SK-N-SH (cell line): ENCODE results near the gene SH3BGR. TPM values are rescaled to one million over a fixed set of nuclear protein-coding genes. Genes with fewer than 3 reads are reported as not detected.

Experiments used
- CTCF ChIA-PET: fragments of 300-600, 350-600 bp; formaldehyde crosslinking; extraction: SDS; loops from one replicate; lab custom pipeline; 2021; lab: Yijun Ruan, JAX
- POLR2A ChIA-PET: fragments of 350-600 bp; sonication (Branson Sonifier 250); formaldehyde crosslinking; extraction: SDS; loops from one replicate; lab custom pipeline; 2020; ENCODE audit warnings: antibody characterized with exemption, inconsistent platforms; lab: Yijun Ruan, JAX
- DNase-seq: peaks from one replicate; pipeline ENCODE4 v3.0.0; 2012
- H2AFZ ChIP-seq: fragments of 200-600 bp; sonication (generic); 2 replicates; pipeline ENCODE4 v1.8.1; 2016; ENCODE audit warnings: antibody characterized with exemption, mild to moderate bottlenecking, low read depth
- H3F3A ChIP-seq: fragments of 200-600 bp; sonication (generic); replicated peaks from 2 replicates; pipeline ENCODE3; 2016; ENCODE audit warnings: antibody characterized with exemption, mild to moderate bottlenecking; ENCODE audit not compliant: insufficient read depth
- H3K27ac ChIP-seq, 2 experiments: fragments of 200-500 bp in 1 of 2; fragments of 200-600 bp in 1 of 2; sonication (Bioruptor generic) in 1 of 2; sonication (generic), shearing (Covaris generic) in 1 of 2; 2 replicates each; pipeline versions ENCODE4 v1.5.1 to v1.6.1; 2014 to 2016; ENCODE audit warnings: low read depth in 2 of 2, inconsistent platforms in 1 of 2, low read length in 1 of 2, mild to moderate bottlenecking in 1 of 2, mixed read lengths in 1 of 2
- H3K27me3 ChIP-seq: fragments of 200-600 bp; sonication (generic), shearing (Covaris generic); 2 replicates; pipeline ENCODE4 v1.6.1; 2016; ENCODE audit warnings: mixed run types; ENCODE audit not compliant: insufficient read depth
- H3K36me3 ChIP-seq, 2 experiments: fragments of 200-500 bp in 1 of 2; fragments of 200-600 bp in 1 of 2; sonication (Bioruptor generic) in 1 of 2; sonication (generic) in 1 of 2; replicated peaks in 1 of 2; 2 replicates each; pipeline versions ENCODE3 to v1.5.1; 2014 to 2016; ENCODE audit warnings: low read length in 1 of 2, mild to moderate bottlenecking in 1 of 2; ENCODE audit not compliant: insufficient read depth in 2 of 2, control insufficient read depth in 1 of 2
- H3K4me1 ChIP-seq, 2 experiments: fragments of 200-500 bp in 1 of 2; fragments of 200-600 bp in 1 of 2; sonication (Bioruptor generic) in 1 of 2; sonication (generic), shearing (Covaris generic) in 1 of 2; 2 replicates each; pipeline versions ENCODE4 v1.5.1 to v1.6.1; 2014 to 2016; ENCODE audit warnings: low read depth in 1 of 2, low read length in 1 of 2, mixed run types in 1 of 2; ENCODE audit not compliant: insufficient read depth in 2 of 2, control insufficient read depth in 1 of 2
- H3K4me2 ChIP-seq: fragments of 200-600 bp; sonication (generic), shearing (Covaris generic); 2 replicates; pipeline ENCODE4 v1.6.1; 2017; ENCODE audit warnings: mixed run types
- H3K4me3 ChIP-seq, 2 experiments: fragments of 200-500 bp in 1 of 2; fragments of 200-600 bp in 1 of 2; sonication (Bioruptor generic) in 1 of 2; sonication (generic), shearing (Covaris generic) in 1 of 2; 2 replicates each; pipeline versions ENCODE4 v1.5.1 to v1.8.1; 2014 to 2016; ENCODE audit warnings: low read depth in 2 of 2, inconsistent platforms in 1 of 2, low read length in 1 of 2, mild to moderate bottlenecking in 1 of 2, mixed read lengths in 1 of 2, moderate library complexity in 1 of 2
- H3K79me2 ChIP-seq: fragments of 200-600 bp; sonication (generic); 2 replicates; pipeline ENCODE4 v1.8.1; 2017; ENCODE audit warnings: mild to moderate bottlenecking; ENCODE audit not compliant: insufficient read depth
- H3K9ac ChIP-seq: fragments of 200-600 bp; sonication (generic); 2 replicates; pipeline ENCODE4 v1.6.1; 2017; ENCODE audit warnings: mixed run types
- H3K9me2 ChIP-seq: fragments of 200-600 bp; sonication (generic); 2 replicates; pipeline ENCODE4 v1.6.1; 2017; ENCODE audit warnings: mixed run types
- H3K9me3 ChIP-seq: fragments of 200-600 bp; sonication (generic); 2 replicates; pipeline ENCODE4 v1.6.1; 2017; ENCODE audit warnings: mixed run types, mild to moderate bottlenecking, moderate library complexity
- H4K20me1 ChIP-seq: fragments of 200-600 bp; sonication (generic); 2 replicates; pipeline ENCODE4 v1.6.1; 2017; ENCODE audit warnings: mild to moderate bottlenecking, mixed run types; ENCODE audit not compliant: insufficient read depth
- EP300 ChIP-seq, 2 experiments: IDR thresholded peaks; 2 replicates each; pipeline versions ENCODE4 v1.4.0 to v1.6.1; 2012; ENCODE audit warnings: borderline replicate concordance in 1 of 2, low read depth in 1 of 2, low read length in 1 of 2
- FOSL2 ChIP-seq: IDR thresholded peaks from 2 replicates; pipeline ENCODE4 v1.4.0; 2012; ENCODE audit warnings: low read depth, mild to moderate bottlenecking, moderate library complexity, borderline replicate concordance
- FOXM1 ChIP-seq: IDR thresholded peaks from 2 replicates; pipeline ENCODE4 v1.4.0; 2012; ENCODE audit warnings: low read depth, mild to moderate bottlenecking
- GATA2 ChIP-seq: sonication (generic); formaldehyde crosslinking; IDR thresholded peaks from 2 replicates; pipeline ENCODE4 v1.5.0; 2020; ENCODE audit warnings: mild to moderate bottlenecking, missing genetic modification reagents
- NFIC ChIP-seq: IDR thresholded peaks from 2 replicates; pipeline ENCODE4 v1.4.0; 2012; ENCODE audit warnings: borderline replicate concordance
- PBX3 ChIP-seq: IDR thresholded peaks from 2 replicates; pipeline ENCODE4; 2012
- POLR2AphosphoS5 ChIP-seq: IDR thresholded peaks from 2 replicates; pipeline ENCODE4 v1.6.1; 2012; ENCODE audit warnings: low read depth, low read length
- RCOR1 ChIP-seq: fragments of 150-350 bp; IDR thresholded peaks from 2 replicates; pipeline ENCODE4 v1.6.1; 2017; ENCODE audit warnings: antibody characterized with exemption, low read length
- RXRA ChIP-seq: IDR thresholded peaks from 2 replicates; pipeline ENCODE4 v1.4.0; 2012; ENCODE audit warnings: low read depth, mild to moderate bottlenecking, borderline replicate concordance
- SIN3A ChIP-seq: IDR thresholded peaks from 2 replicates; pipeline ENCODE4 v1.6.1; 2012; ENCODE audit warnings: low read depth, mild to moderate bottlenecking, low read length, moderate library complexity, borderline replicate concordance
- TCF12 ChIP-seq: IDR thresholded peaks from 2 replicates; pipeline ENCODE4 v1.4.0; 2012
- TEAD4 ChIP-seq: IDR thresholded peaks from 2 replicates; pipeline ENCODE4 v1.4.0; 2012; ENCODE audit warnings: mild to moderate bottlenecking, borderline replicate concordance; ENCODE audit not compliant: insufficient read depth
- USF2 ChIP-seq: fragments of 150-350 bp; IDR thresholded peaks from 2 replicates; pipeline ENCODE4 v1.6.1; 2017; ENCODE audit warnings: antibody characterized with exemption, low read length, low read depth, borderline replicate concordance
- YY1 ChIP-seq: IDR thresholded peaks from 2 replicates; pipeline ENCODE4 v1.4.0; 2012; ENCODE audit warnings: low read depth, mild to moderate bottlenecking
- WGBS: methylation state at CpG from one replicate; pipeline ENCODE4 v1.1.6; 2017; ENCODE audit warnings: low lambda C conversion rate; 5-methylcytosine and 5-hydroxymethylcytosine counted together
- polyA plus RNA-seq, 3 experiments: library from polyadenylated mRNA; depleted of rRNA; stranded (reverse); fragments of >200 nt; gene quantifications; 2 replicates each; pipeline ENCODE4 v1.2.3, GENCODE V29; 2012
- TF ChIP-seq, protein P1 (sequence below): IDR thresholded peaks from 2 replicates; pipeline ENCODE4 v1.4.0; 2012; ENCODE audit warnings: low read depth, borderline replicate concordance
- TF ChIP-seq, protein P2 (sequence below): fragments of 150-350 bp; IDR thresholded peaks from 2 replicates; pipeline ENCODE4 v1.6.1; 2016; ENCODE audit warnings: mild to moderate bottlenecking, low read depth, low read length

Gene SH3BGR
- polyA plus RNA-seq, 1 of the 3 experiments (the other 2 are of a cell fraction), result 1.1 TPM

GRCh38 chr21:39463308-39463707, 11.5 kb downstream of the SH3BGR start:
- Histone ChIP-seq H3K9me3 (no peaks in the 10 kb centered on the region), H3K9me2 (no peaks in the 10 kb centered on the region), H3K27ac (no peak overlapping the region), H3K9ac (no peak overlapping the region), H4K20me1 (no peaks in the 10 kb centered on the region), H3K4me3 (no peak overlapping the region), H2AFZ (no peak overlapping the region), H3K27me3 (no peaks in the 10 kb centered on the region), H3K4me2 (no peak overlapping the region), H3F3A (no peaks in the 10 kb centered on the region), H3K36me3 (no peaks in the 10 kb centered on the region), H3K4me1 (no peaks in the 10 kb centered on the region), H3K79me2 (no peaks in the 10 kb centered on the region)
- POLR2A ChIA-PET, result no interaction called here
- TF ChIP-seq USF2 (no peak), GATA2 (CRISPR knock-in tag) (no peak), POLR2AphosphoS5 (no peak), RXRA (no peak), YY1 (no peak), NFIC (no peak), TCF12 (no peak), TEAD4 (no peak), SIN3A (no peak), FOXM1 (no peak), EP300 (IDR thresholded peaks at IDR 0.05; ENCODE audit: borderline replicate concordance in 1 of 2, low read depth in 1 of 2, low read length in 1 of 2) (no peak), RCOR1 (no peak), FOSL2 (no peak), PBX3 (no peak)
- TF ChIP-seq, protein P1, sequence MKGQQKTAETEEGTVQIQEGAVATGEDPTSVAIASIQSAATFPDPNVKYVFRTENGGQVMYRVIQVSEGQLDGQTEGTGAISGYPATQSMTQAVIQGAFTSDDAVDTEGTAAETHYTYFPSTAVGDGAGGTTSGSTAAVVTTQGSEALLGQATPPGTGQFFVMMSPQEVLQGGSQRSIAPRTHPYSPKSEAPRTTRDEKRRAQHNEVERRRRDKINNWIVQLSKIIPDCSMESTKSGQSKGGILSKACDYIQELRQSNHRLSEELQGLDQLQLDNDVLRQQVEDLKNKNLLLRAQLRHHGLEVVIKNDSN, result no peak
- TF ChIP-seq, protein P2, sequence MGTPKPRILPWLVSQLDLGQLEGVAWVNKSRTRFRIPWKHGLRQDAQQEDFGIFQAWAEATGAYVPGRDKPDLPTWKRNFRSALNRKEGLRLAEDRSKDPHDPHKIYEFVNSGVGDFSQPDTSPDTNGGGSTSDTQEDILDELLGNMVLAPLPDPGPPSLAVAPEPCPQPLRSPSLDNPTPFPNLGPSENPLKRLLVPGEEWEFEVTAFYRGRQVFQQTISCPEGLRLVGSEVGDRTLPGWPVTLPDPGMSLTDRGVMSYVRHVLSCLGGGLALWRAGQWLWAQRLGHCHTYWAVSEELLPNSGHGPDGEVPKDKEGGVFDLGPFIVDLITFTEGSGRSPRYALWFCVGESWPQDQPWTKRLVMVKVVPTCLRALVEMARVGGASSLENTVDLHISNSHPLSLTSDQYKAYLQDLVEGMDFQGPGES, result no peak
- DNase-seq, result no peak
- WGBS, result 72% methylated on average over 3 of the region's 3 CpGs
- CTCF ChIA-PET, result interaction anchor here (2.3 kb wide), 1 partner anchor 22 kb away, joined by 5 read pairs; no protein-coding TSS in a partner anchor
